A673 (cell line): ENCODE data around the gene AXDND1. TPM values are rescaled to one million over a fixed set of nuclear protein-coding genes. Genes with fewer than 3 reads are reported as not detected.
"Not testable (repeated sequence)": the region's sequence is repeated elsewhere in the genome, so short reads cannot be mapped to it uniquely, and the experiment has no call there.

Experiments
- BruUV-seq: library from RNA; stranded (reverse); fragments of 400-500 nt; replicated peaks from 2 replicates; lab custom pipeline; 2021; lab: Mats Ljungman, UMichigan
- CTCF ChIA-PET: fragments of 300-600 bp; sonication (Branson Sonifier 250); formaldehyde crosslinking; loops from one replicate; lab custom pipeline; 2022; ENCODE audit warnings: antibody characterized with exemption; lab: Charles Lee
- POLR2A ChIA-PET: fragments of 300-600 bp; sonication (Branson Sonifier 250); formaldehyde crosslinking; loops from one replicate; lab custom pipeline; 2022; ENCODE audit warnings: antibody characterized with exemption; ENCODE audit not compliant: low non-redundant PET; lab: Charles Lee
- DNase-seq: peaks from one replicate; pipeline ENCODE4 v3.0.0-alpha.2; 2015; ENCODE audit warnings: low spot score
- H3K27ac ChIP-seq: fragments of 200-600 bp; sonication (generic); 2 replicates; pipeline ENCODE4 v1.5.1; 2016; ENCODE audit warnings: mixed run types, low read depth, mild to moderate bottlenecking, mixed read lengths, antibody characterized with exemption, low read length; ENCODE audit not compliant: poor library complexity, severe bottlenecking
- H3K27me3 ChIP-seq: fragments of 200-600 bp; sonication (generic); replicated peaks from 2 replicates; pipeline ENCODE4 v1.6.1; 2017; ENCODE audit warnings: mixed run types, low read depth, mild to moderate bottlenecking, mixed read lengths, antibody characterized with exemption, low read length; ENCODE audit not compliant: insufficient read depth, poor library complexity
- H3K36me3 ChIP-seq: fragments of 200-600 bp; sonication (generic); 2 replicates; pipeline ENCODE4 v1.6.1; 2016; ENCODE audit warnings: mixed run types, mild to moderate bottlenecking, mixed read lengths, antibody characterized with exemption, low read length; ENCODE audit not compliant: insufficient read depth, poor library complexity, severe bottlenecking
- H3K4me1 ChIP-seq: fragments of 200-600 bp; sonication (generic); 2 replicates; pipeline ENCODE4 v1.6.1; 2017; ENCODE audit warnings: mixed run types, mild to moderate bottlenecking, mixed read lengths, antibody characterized with exemption, low read length; ENCODE audit not compliant: insufficient read depth, poor library complexity, severe bottlenecking
- H3K4me3 ChIP-seq: fragments of 200-600 bp; sonication (generic); 2 replicates; pipeline ENCODE4 v1.5.1; 2016; ENCODE audit warnings: low read depth, mixed run types, mild to moderate bottlenecking, mixed read lengths, low read length; ENCODE audit not compliant: poor library complexity, severe bottlenecking
- H3K9me3 ChIP-seq: fragments of 200-600 bp; sonication (generic); 2 replicates; pipeline ENCODE4 v1.6.1; 2016; ENCODE audit warnings: mixed run types, low read depth, mild to moderate bottlenecking, mixed read lengths, antibody characterized with exemption, low read length; ENCODE audit not compliant: poor library complexity, severe bottlenecking
- CTCF ChIP-seq: fragments of 300-800, 200-600 bp; sonication (generic); conservative IDR thresholded peaks from 2 replicates; pipeline ENCODE4 v1.5.1; 2017; ENCODE audit warnings: low read depth, mild to moderate bottlenecking, antibody characterized with exemption, low read length, moderate library complexity, mixed read lengths
- EZH2 ChIP-seq: fragments of 200-600 bp; sonication (generic); IDR thresholded peaks from 2 replicates; pipeline ENCODE4 v1.6.1; 2017; ENCODE audit warnings: borderline replicate concordance, low read depth, mild to moderate bottlenecking, mixed read lengths, antibody characterized with exemption, low read length; ENCODE audit not compliant: poor library complexity, severe bottlenecking
- intact Hi-C: fragments of 100-400 bp; cut with micrococcal nuclease; formaldehyde crosslinking; loops from one replicate; pipeline ENCODE4 v1.10.0; 2022; ENCODE audit not compliant: unreplicated experiment
- total RNA-seq: library from RNA; stranded (reverse); gene quantifications from 2 replicates; pipeline ENCODE4 v1.2.3, GENCODE V29; 2021

AXDND1 gene
- total RNA-seq, 1 experiment from 2014 or later: not detected

- Histone ChIP-seq H3K27me3 (peaks cover 3% of the 10 kb centered on the region), H3K4me3 (no peak overlapping the region), H3K9me3 (no peaks in the 10 kb centered on the region), H3K36me3 (no peaks in the 10 kb centered on the region), H3K27ac (no peak overlapping the region), H3K4me1 (no peaks in the 10 kb centered on the region)
- POLR2A ChIA-PET: no interaction called here
- CTCF ChIA-PET: no interaction called here
- DNase-seq: no peak
- TF ChIP-seq EZH2 (no peak), CTCF (no peak)
- intact Hi-C loops: no loop called here
- BruUV-seq: no TSS peak
These were observed 75.2 kb downstream of the AXDND1 start for GRCh38 chr1:179440971-179441370.

- intact Hi-C loops: no loop called here
- CTCF ChIA-PET: no interaction called here
- Histone ChIP-seq H3K27me3 (peaks cover 3% of the 10 kb centered on the region), H3K4me1 (no peaks in the 10 kb centered on the region), H3K27ac (no peak overlapping the region), H3K4me3 (no peak overlapping the region), H3K9me3 (no peaks in the 10 kb centered on the region), H3K36me3 (no peaks in the 10 kb centered on the region)
- DNase-seq: no peak
- POLR2A ChIA-PET: no interaction called here
- BruUV-seq: no TSS peak
- TF ChIP-seq EZH2 (no peak), CTCF (no peak)
These were observed 75.7 kb downstream of the AXDND1 start for GRCh38 chr1:179441501-179441900.

- H3K4me1 ChIP-seq, POLR2A ChIA-PET, H3K27ac ChIP-seq, H3K4me3 ChIP-seq, H3K27me3 ChIP-seq, H3K9me3 ChIP-seq, BruUV-seq, intact Hi-C loops, DNase-seq, H3K36me3 ChIP-seq, CTCF ChIA-PET: not testable (repeated sequence)
These were observed 77.1 kb downstream of the AXDND1 start for GRCh38 chr1:179442846-179443245.

- no TSS peak for BruUV-seq
- ChIA-PET CTCF (no interaction called here), POLR2A (no interaction called here)
- Histone ChIP-seq H3K4me1 (no peaks in the 10 kb centered on the region), H3K27ac (no peak overlapping the region), H3K9me3 (no peaks in the 10 kb centered on the region), H3K36me3 (no peaks in the 10 kb centered on the region), H3K4me3 (no peak overlapping the region), H3K27me3 (no peaks in the 10 kb centered on the region)
- DNase-seq: no peak
- intact Hi-C loops: loop anchor here (5.0 kb wide), 1 partner anchor 368 kb away; no protein-coding TSS in a partner anchor
- TF ChIP-seq CTCF: no peak
These were observed 79.8 kb downstream of the AXDND1 start for GRCh38 chr1:179445593-179445992.
